Hypothalamus (tissue), 51 donors: ENCODE results near the gene ADGRF1.

Experiments used
- DNase-seq, 51 donors: peaks; one replicate each; lab custom pipeline; 2025; lab: John Stamatoyannopoulos, UW

Gene ADGRF1

GRCh38 chr6:46990031-46990644 is 52.0 kb downstream of the ADGRF1 start:
- DNase-seq: no peak

- DNase-seq: no peak
Measured at GRCh38 chr6:46989398-46989797, 52.7 kb downstream of the ADGRF1 start.

GRCh38 chr6:46985943-46986342 is 56.2 kb downstream of the ADGRF1 start:
- DNase-seq: no peak

GRCh38 chr6:46983007-46983411 is 59.1 kb downstream of the ADGRF1 start:
- no peak for DNase-seq

- no peak for DNase-seq
Measured at GRCh38 chr6:46979206-46979605, 62.9 kb downstream of the ADGRF1 start.

GRCh38 chr6:46974786-46975185 is 67.3 kb downstream of the ADGRF1 start:
- no peak for DNase-seq

- DNase-seq: no peak
Measured at GRCh38 chr6:46973029-46973428, 69.1 kb downstream of the ADGRF1 start.

- no peak for DNase-seq
Measured at GRCh38 chr6:46972531-46972930, 69.6 kb downstream of the ADGRF1 start.

- DNase-seq: no peak
Measured at GRCh38 chr6:46969206-46969605, 72.9 kb downstream of the ADGRF1 start.

- DNase-seq: no peak
Measured at GRCh38 chr6:46967826-46968349, 74.2 kb downstream of the ADGRF1 start.

GRCh38 chr6:46964716-46965519 is 77.2 kb downstream of the ADGRF1 start:
- no peak for DNase-seq

GRCh38 chr6:46963626-46964025 is 78.5 kb downstream of the ADGRF1 start:
- DNase-seq: no peak

- no peak for DNase-seq
Measured at GRCh38 chr6:46963039-46963438, 79.1 kb downstream of the ADGRF1 start.

GRCh38 chr6:46961711-46962110 is 80.4 kb downstream of the ADGRF1 start:
- no peak for DNase-seq

GRCh38 chr6:46961232-46961631 is 80.9 kb downstream of the ADGRF1 start:
- no peak for DNase-seq

- DNase-seq: no peak
Measured at GRCh38 chr6:46959419-46959818, 82.7 kb downstream of the ADGRF1 start.

GRCh38 chr6:46956409-46956808 is 85.7 kb downstream of the ADGRF1 start:
- DNase-seq: no peak

- no peak for DNase-seq
Measured at GRCh38 chr6:46954837-46955451, 87.2 kb downstream of the ADGRF1 start.

GRCh38 chr6:46953921-46954320 is 88.2 kb downstream of the ADGRF1 start:
- DNase-seq: no peak

- no peak for DNase-seq
Measured at GRCh38 chr6:46949632-46950280, 92.4 kb downstream of the ADGRF1 start.

- no peak for DNase-seq
Measured at GRCh38 chr6:46948699-46949098, 93.4 kb downstream of the ADGRF1 start.
